ENCODE measurements around the gene ACAA1. TPM values are rescaled to one million over a fixed set of nuclear protein-coding genes. Genes with fewer than 3 reads are reported as not detected.

The ACAA1 gene
- total and polyA plus RNA-seq, 10 of the 15 experiments (the other 5 are each of a cell fraction or from before 2014, with no cell fraction given) = 5.7 to 85.4 (median 60.6) TPM

DNA sequence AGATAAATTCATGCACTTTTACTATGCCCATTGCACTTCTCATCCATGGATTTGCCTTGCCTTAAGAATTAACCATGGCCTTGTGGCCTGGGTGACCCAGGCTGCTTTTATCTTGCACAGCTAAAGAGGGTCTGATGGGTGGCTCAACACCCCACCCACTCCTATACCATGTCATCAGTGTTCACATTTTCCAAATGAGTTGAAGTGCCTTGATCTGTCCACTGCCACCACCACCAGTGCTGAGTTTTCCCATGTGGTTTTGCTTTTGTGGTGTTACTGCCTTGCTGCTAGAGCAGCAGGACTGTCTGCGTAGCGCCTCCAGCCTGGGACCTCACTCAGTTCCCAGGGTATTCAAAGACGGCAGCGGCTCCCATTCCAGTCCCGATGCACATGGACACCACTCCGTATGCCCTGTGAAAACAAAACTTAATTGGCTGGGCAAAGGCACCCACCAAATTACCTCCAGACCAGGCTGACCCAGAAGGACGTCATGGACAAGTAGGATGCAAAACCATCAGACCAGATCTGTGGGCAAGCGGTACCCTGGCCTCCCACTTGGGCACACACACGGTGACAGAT is 14.1 kb downstream of the ACAA1 start:
- CTCF ChIA-PET = no interaction called here
- in situ Hi-C loops (cut with MboI) = no loop called here
- POLR2A ChIA-PET = no interaction called here
- TF ChIP-seq NR2F1 (conservative IDR thresholded peaks at IDR 0.05) = no peak
- no peak for TF ChIP-seq ESRRA (IDR thresholded peaks at IDR 0.05; ENCODE audit: low read length)
- TF ChIP-seq, protein P1, sequence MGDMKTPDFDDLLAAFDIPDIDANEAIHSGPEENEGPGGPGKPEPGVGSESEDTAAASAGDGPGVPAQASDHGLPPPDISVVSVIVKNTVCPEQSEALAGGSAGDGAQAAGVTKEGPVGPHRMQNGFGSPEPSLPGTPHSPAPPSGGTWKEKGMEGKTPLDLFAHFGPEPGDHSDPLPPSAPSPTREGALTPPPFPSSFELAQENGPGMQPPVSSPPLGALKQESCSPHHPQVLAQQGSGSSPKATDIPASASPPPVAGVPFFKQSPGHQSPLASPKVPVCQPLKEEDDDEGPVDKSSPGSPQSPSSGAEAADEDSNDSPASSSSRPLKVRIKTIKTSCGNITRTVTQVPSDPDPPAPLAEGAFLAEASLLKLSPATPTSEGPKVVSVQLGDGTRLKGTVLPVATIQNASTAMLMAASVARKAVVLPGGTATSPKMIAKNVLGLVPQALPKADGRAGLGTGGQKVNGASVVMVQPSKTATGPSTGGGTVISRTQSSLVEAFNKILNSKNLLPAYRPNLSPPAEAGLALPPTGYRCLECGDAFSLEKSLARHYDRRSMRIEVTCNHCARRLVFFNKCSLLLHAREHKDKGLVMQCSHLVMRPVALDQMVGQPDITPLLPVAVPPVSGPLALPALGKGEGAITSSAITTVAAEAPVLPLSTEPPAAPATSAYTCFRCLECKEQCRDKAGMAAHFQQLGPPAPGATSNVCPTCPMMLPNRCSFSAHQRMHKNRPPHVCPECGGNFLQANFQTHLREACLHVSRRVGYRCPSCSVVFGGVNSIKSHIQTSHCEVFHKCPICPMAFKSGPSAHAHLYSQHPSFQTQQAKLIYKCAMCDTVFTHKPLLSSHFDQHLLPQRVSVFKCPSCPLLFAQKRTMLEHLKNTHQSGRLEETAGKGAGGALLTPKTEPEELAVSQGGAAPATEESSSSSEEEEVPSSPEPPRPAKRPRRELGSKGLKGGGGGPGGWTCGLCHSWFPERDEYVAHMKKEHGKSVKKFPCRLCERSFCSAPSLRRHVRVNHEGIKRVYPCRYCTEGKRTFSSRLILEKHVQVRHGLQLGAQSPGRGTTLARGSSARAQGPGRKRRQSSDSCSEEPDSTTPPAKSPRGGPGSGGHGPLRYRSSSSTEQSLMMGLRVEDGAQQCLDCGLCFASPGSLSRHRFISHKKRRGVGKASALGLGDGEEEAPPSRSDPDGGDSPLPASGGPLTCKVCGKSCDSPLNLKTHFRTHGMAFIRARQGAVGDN (IDR thresholded peaks at IDR 0.05) = no peak
- no peak for TF ChIP-seq MTA2 (IDR thresholded peaks at IDR 0.05; ENCODE audit: low read depth)
- no peak for TF ChIP-seq NR2C1 (IDR thresholded peaks at IDR 0.05)
- TF ChIP-seq, protein P2, sequence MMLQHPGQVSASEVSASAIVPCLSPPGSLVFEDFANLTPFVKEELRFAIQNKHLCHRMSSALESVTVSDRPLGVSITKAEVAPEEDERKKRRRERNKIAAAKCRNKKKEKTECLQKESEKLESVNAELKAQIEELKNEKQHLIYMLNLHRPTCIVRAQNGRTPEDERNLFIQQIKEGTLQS (IDR thresholded peaks at IDR 0.05; ENCODE audit: borderline replicate concordance, extremely low read depth, low read depth, low read length) = no peak
- no peak for TF ChIP-seq NRF1 (conservative IDR thresholded peaks at IDR 0.05; ENCODE audit: low read depth, low read length)
- no peak for TF ChIP-seq RBBP5 (conservative IDR thresholded peaks at IDR 0.05)
- no peak for TF ChIP-seq CBX3 (IDR thresholded peaks at IDR 0.05; ENCODE audit: borderline replicate concordance, low read depth)
- TF ChIP-seq KLF5 (IDR thresholded peaks at IDR 0.05; ENCODE audit: partially characterized antibody) = no peak
- no peak for TF ChIP-seq CHD4 (IDR thresholded peaks at IDR 0.05)
- TF ChIP-seq, protein P3, sequence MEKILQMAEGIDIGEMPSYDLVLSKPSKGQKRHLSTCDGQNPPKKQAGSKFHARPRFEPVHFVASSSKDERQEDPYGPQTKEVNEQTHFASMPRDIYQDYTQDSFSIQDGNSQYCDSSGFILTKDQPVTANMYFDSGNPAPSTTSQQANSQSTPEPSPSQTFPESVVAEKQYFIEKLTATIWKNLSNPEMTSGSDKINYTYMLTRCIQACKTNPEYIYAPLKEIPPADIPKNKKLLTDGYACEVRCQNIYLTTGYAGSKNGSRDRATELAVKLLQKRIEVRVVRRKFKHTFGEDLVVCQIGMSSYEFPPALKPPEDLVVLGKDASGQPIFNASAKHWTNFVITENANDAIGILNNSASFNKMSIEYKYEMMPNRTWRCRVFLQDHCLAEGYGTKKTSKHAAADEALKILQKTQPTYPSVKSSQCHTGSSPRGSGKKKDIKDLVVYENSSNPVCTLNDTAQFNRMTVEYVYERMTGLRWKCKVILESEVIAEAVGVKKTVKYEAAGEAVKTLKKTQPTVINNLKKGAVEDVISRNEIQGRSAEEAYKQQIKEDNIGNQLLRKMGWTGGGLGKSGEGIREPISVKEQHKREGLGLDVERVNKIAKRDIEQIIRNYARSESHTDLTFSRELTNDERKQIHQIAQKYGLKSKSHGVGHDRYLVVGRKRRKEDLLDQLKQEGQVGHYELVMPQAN (conservative IDR thresholded peaks at IDR 0.05) = no peak
- TF ChIP-seq, protein P4, sequence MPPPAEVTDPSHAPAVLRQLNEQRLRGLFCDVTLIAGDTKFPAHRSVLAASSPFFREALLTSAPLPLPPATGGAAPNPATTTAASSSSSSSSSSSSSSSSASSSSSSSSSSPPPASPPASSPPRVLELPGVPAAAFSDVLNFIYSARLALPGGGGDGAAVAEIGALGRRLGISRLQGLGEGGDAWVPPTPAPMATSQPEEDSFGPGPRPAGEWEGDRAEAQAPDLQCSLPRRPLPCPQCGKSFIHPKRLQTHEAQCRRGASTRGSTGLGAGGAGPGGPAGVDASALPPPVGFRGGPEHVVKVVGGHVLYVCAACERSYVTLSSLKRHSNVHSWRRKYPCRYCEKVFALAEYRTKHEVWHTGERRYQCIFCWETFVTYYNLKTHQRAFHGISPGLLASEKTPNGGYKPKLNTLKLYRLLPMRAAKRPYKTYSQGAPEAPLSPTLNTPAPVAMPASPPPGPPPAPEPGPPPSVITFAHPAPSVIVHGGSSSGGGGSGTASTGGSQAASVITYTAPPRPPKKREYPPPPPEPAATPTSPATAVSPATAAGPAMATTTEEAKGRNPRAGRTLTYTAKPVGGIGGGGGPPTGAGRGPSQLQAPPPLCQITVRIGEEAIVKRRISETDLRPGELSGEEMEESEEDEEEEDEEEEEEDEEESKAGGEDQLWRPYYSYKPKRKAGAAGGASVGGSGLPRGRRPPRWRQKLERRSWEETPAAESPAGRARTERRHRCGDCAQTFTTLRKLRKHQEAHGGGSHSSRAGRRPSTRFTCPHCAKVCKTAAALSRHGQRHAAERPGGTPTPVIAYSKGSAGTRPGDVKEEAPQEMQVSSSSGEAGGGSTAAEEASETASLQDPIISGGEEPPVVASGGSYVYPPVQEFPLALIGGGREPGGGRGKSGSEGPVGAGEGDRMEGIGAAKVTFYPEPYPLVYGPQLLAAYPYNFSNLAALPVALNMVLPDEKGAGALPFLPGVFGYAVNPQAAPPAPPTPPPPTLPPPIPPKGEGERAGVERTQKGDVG (CRISPR knock-in tag; IDR thresholded peaks at IDR 0.05) = no peak
- TF ChIP-seq ZZZ3 (IDR thresholded peaks at IDR 0.05; ENCODE audit: control insufficient read depth, insufficient read length, low read depth) = no peak
- no peak for TF ChIP-seq SUPT20H (IDR thresholded peaks at IDR 0.05; ENCODE audit: borderline replicate concordance, control insufficient read depth, low read depth, low read length)

More for the DNA sequence above, 14.1 kb downstream of the ACAA1 start:
- Histone ChIP-seq H3K36me3 (ENCODE audit: control insufficient read depth in 2 of 2, insufficient read depth in 2 of 2, low read length in 1 of 2) (peaks cover 22 to 32% of the 10 kb centered on the region in 2 experiments; a peak in 3 of 4 replicates), H3K27me3 (replicated peaks in 1 of 2; ENCODE audit: control insufficient read depth in 2 of 2, insufficient read depth in 2 of 2, low read length in 1 of 2) (no peaks in the 10 kb centered on the region), H3K9ac (ENCODE audit: control insufficient read depth, insufficient read depth, low read length) (no peak overlapping the region), H3K4me2 (ENCODE audit: control insufficient read depth, insufficient read depth) (no peak overlapping the region), H3K4me3 (no peak overlapping the region), H3K27ac (ENCODE audit: control insufficient read depth, insufficient read depth) (no peak overlapping the region), H3K4me1 (ENCODE audit: control insufficient read depth, insufficient read depth, low read length) (no peaks in the 10 kb centered on the region), H3K9me3 (replicated peaks; ENCODE audit: control insufficient read depth, insufficient read depth, low read length) (no peaks in the 10 kb centered on the region), H3K79me2 (ENCODE audit: control insufficient read depth, insufficient read depth, low read length) (no peaks in the 10 kb centered on the region), H4K20me1 (ENCODE audit: control insufficient read depth, insufficient read depth) (no peaks in the 10 kb centered on the region), H2AFZ (ENCODE audit: control insufficient read depth, low read depth, low read length) (no peak overlapping the region)
- 91% methylated on average over 9 of the region's 9 CpGs for WGBS (ENCODE audit: insufficient coverage, insufficient replicate concordance, low lambda C conversion rate, missing lambda C conversion rate)
- ChIA-PET RAD21 (ENCODE audit: unreplicated experiment) (no interaction called here), SMC1A (ENCODE audit: uncharacterized antibody, unreplicated experiment) (no interaction called here)
- ATAC-seq (no peak), FAIRE-seq (no peak), DNase-seq (ENCODE audit: low read depth, low spot score) (no peak)
- intact Hi-C loops (cut with micrococcal nuclease; ENCODE audit: unreplicated experiment) = no loop called here
- BruUV-seq (replicated peaks) = no TSS peak

Measured in GM12878 (cell line).